Measurements from ENCODE around the gene PPP1CA.

The PPP1CA gene

GRCh38 chr11:67441731-67442351 is 40.2 kb upstream of the PPP1CA start:
- peaks cover 22% of the 10 kb centered on the region for H3K79me2 ChIP-seq (ENCODE audit: low read length)
- no peak overlapping the region for H2AFZ ChIP-seq (ENCODE audit: low read depth, low read length)
- H3K4me3 ChIP-seq (ENCODE audit: low read length) = no peak overlapping the region
- H3K9ac ChIP-seq (ENCODE audit: low read length) = no peak overlapping the region
- H3K27me3 ChIP-seq (ENCODE audit: low read depth, low read length) = no peaks in the 10 kb centered on the region
- TF ChIP-seq EZH2phosphoT487 (IDR thresholded peaks at IDR 0.05; ENCODE audit: low read depth) (no peak), CTCF (IDR thresholded peaks at IDR 0.05; ENCODE audit: low read depth, low read length) (no peak)
- H3K4me2 ChIP-seq (ENCODE audit: low read length) = no peak overlapping the region
- H3K4me1 ChIP-seq (ENCODE audit: low read length) = peaks cover 58% of the 10 kb centered on the region
- no peaks in the 10 kb centered on the region for H4K20me1 ChIP-seq (ENCODE audit: insufficient read depth, low read length)
- no peaks in the 10 kb centered on the region for H3K9me3 ChIP-seq (ENCODE audit: insufficient read depth, low read length)
- peak overlapping the region; percentile 67 for H3K27ac ChIP-seq (ENCODE audit: low read length)
- peaks cover 7% of the 10 kb centered on the region for H3K36me3 ChIP-seq (replicated peaks; ENCODE audit: low read depth, low read length)

GRCh38 chr11:67441098-67441563 is 39.5 kb upstream of the PPP1CA start:
- no peak overlapping the region for H2AFZ ChIP-seq (ENCODE audit: low read depth, low read length)
- peaks cover 27% of the 10 kb centered on the region for H3K79me2 ChIP-seq (ENCODE audit: low read length)
- H3K9me3 ChIP-seq (ENCODE audit: insufficient read depth, low read length) = no peaks in the 10 kb centered on the region
- peaks cover 56% of the 10 kb centered on the region for H3K4me1 ChIP-seq (ENCODE audit: low read length)
- H3K9ac ChIP-seq (ENCODE audit: low read length) = no peak overlapping the region
- H3K36me3 ChIP-seq (replicated peaks; ENCODE audit: low read depth, low read length) = peaks cover 10% of the 10 kb centered on the region
- H4K20me1 ChIP-seq (ENCODE audit: insufficient read depth, low read length) = no peaks in the 10 kb centered on the region
- H3K27ac ChIP-seq (ENCODE audit: low read length) = peak overlapping the region; percentile 18; the same call in 1 of the 2 replicates
- TF ChIP-seq CTCF (IDR thresholded peaks at IDR 0.05; ENCODE audit: low read depth, low read length) (no peak), EZH2phosphoT487 (IDR thresholded peaks at IDR 0.05; ENCODE audit: low read depth) (no peak)
- H3K4me3 ChIP-seq (ENCODE audit: low read length) = no peak overlapping the region
- no peaks in the 10 kb centered on the region for H3K27me3 ChIP-seq (ENCODE audit: low read depth, low read length)
- H3K4me2 ChIP-seq (ENCODE audit: low read length) = no peak overlapping the region

- no peak overlapping the region for H2AFZ ChIP-seq (ENCODE audit: low read depth, low read length)
- no peak overlapping the region for H3K4me2 ChIP-seq (ENCODE audit: low read length)
- no peak for TF ChIP-seq EZH2phosphoT487 (IDR thresholded peaks at IDR 0.05; ENCODE audit: low read depth)
- no peak for TF ChIP-seq CTCF (IDR thresholded peaks at IDR 0.05; ENCODE audit: low read depth, low read length)
- H3K9me3 ChIP-seq (ENCODE audit: insufficient read depth, low read length) = no peaks in the 10 kb centered on the region
- peaks cover 34% of the 10 kb centered on the region for H3K79me2 ChIP-seq (ENCODE audit: low read length)
- no peak overlapping the region for H3K4me3 ChIP-seq (ENCODE audit: low read length)
- H3K4me1 ChIP-seq (ENCODE audit: low read length) = peaks cover 56% of the 10 kb centered on the region
- H3K36me3 ChIP-seq (replicated peaks; ENCODE audit: low read depth, low read length) = peaks cover 16% of the 10 kb centered on the region
- no peaks in the 10 kb centered on the region for H3K27me3 ChIP-seq (ENCODE audit: low read depth, low read length)
- H4K20me1 ChIP-seq (ENCODE audit: insufficient read depth, low read length) = no peaks in the 10 kb centered on the region
- H3K9ac ChIP-seq (ENCODE audit: low read length) = no peak overlapping the region
- H3K27ac ChIP-seq (ENCODE audit: low read length) = peak overlapping the region; percentile 18
These were observed 38.8 kb upstream of the PPP1CA start for GRCh38 chr11:67440229-67441097.

Data from OCI-LY3 (cell line).